H1 (cell line): Measurements from ENCODE around the gene SFXN2. TPM values are rescaled to one million over a fixed set of nuclear protein-coding genes. Genes with fewer than 3 reads are reported as not detected.
A peak's percentile ranks its signal among the peaks of the same experiment; 100 is the strongest.

Source experiments
- CTCF ChIA-PET: fragments of 300-600 bp; sonication (Branson Sonifier 250); formaldehyde crosslinking; loops from one replicate; lab custom pipeline; 2021; ENCODE audit not compliant: partially characterized antibody; lab: Charles Lee
- POLR2A ChIA-PET: fragments of 300-600 bp; sonication (Branson Sonifier 250); formaldehyde crosslinking; loops from one replicate; lab custom pipeline; 2021; ENCODE audit warnings: inconsistent platforms; ENCODE audit not compliant: partially characterized antibody; lab: Charles Lee
- DNase-seq, 2 experiments: peaks; one replicate each; pipeline versions ENCODE4 v3.0.0 to v3.0.0-alpha.2; 2010 to 2022; ENCODE audit warnings: low spot score in 2 of 2, low read depth in 1 of 2, mixed read lengths in 1 of 2
- FAIRE-seq: peaks from 2 replicates; lab custom pipeline; 2011; peaks lifted over from hg19 to GRCh38; lab: Jason Lieb, UNC
- H2AFZ ChIP-seq: 2 replicates; pipeline ENCODE4 v1.8.1; 2012; ENCODE audit warnings: low read length, inconsistent platforms
- H2AK5ac ChIP-seq: 2 replicates; pipeline ENCODE4 v1.6.1; 2013; ENCODE audit warnings: low read depth, low read length
- H2BK120ac ChIP-seq: replicated peaks from 2 replicates; pipeline ENCODE3; 2013; ENCODE audit warnings: low read depth, low read length, inconsistent platforms
- H2BK12ac ChIP-seq: 2 replicates; pipeline ENCODE4 v1.6.1; 2013; ENCODE audit warnings: low read depth, low read length
- H2BK15ac ChIP-seq: 2 replicates; pipeline ENCODE4 v1.6.1; 2013; ENCODE audit warnings: low read length
- H2BK20ac ChIP-seq: 2 replicates; pipeline ENCODE4 v1.6.1; 2013; ENCODE audit warnings: low read length
- H2BK5ac ChIP-seq: 2 replicates; pipeline ENCODE4 v1.6.1; 2013; ENCODE audit warnings: low read depth, low read length
- H3K14ac ChIP-seq: 2 replicates; pipeline ENCODE4 v1.6.1; 2013; ENCODE audit warnings: inconsistent platforms; ENCODE audit not compliant: insufficient read length
- H3K18ac ChIP-seq: 2 replicates; pipeline ENCODE4 v1.6.1; 2013; ENCODE audit warnings: low read length; ENCODE audit errors: extremely low read depth
- H3K23ac ChIP-seq: 2 replicates; pipeline ENCODE4 v1.6.1; 2013; ENCODE audit warnings: inconsistent platforms; ENCODE audit not compliant: insufficient read length
- H3K23me2 ChIP-seq: 2 replicates; pipeline ENCODE4 v1.6.1; 2013; ENCODE audit warnings: low read depth, low read length
- H3K27ac ChIP-seq: 2 replicates; pipeline ENCODE4 v1.6.1; 2011; ENCODE audit warnings: low read depth, low read length, inconsistent platforms
- H3K27me3 ChIP-seq, 4 experiments: replicated peaks in 1 of 4; 1 replicate in 1 of 4; 2 replicates in 3 of 4; pipeline versions ENCODE4 v1.6.1 to v1.8.1; 2011 to 2013; ENCODE audit warnings: low read length in 3 of 4, mild to moderate bottlenecking in 3 of 4, inconsistent platforms in 2 of 4, mixed read lengths in 2 of 4, moderate library complexity in 1 of 4; ENCODE audit not compliant: control insufficient read depth in 3 of 4, insufficient read depth in 3 of 4; ENCODE audit errors: extremely low read depth in 1 of 4
- H3K36me3 ChIP-seq, 4 experiments: 2 replicates each; pipeline versions ENCODE4 v1.6.1 to v1.8.1; 2011 to 2013; ENCODE audit warnings: mild to moderate bottlenecking in 4 of 4, low read length in 3 of 4, moderate library complexity in 2 of 4, control low read depth in 1 of 4, inconsistent platforms in 1 of 4; ENCODE audit not compliant: insufficient read depth in 4 of 4, control insufficient read depth in 2 of 4
- H3K4ac ChIP-seq: replicated peaks from 2 replicates; pipeline ENCODE3; 2013; ENCODE audit warnings: low read length, low read depth, mixed read lengths, inconsistent platforms; ENCODE audit not compliant: insufficient read length
- H3K4me1 ChIP-seq, 4 experiments: replicated peaks in 1 of 4; 1 replicate in 1 of 4; 2 replicates in 3 of 4; pipeline versions ENCODE4 v1.6.1 to v1.8.1; 2011 to 2013; ENCODE audit warnings: low read length in 3 of 4, inconsistent platforms in 2 of 4, mixed read lengths in 1 of 4; ENCODE audit not compliant: insufficient read depth in 4 of 4, control insufficient read depth in 3 of 4
- H3K4me2 ChIP-seq, 2 experiments: 2 replicates each; pipeline versions ENCODE4 v1.6.1 to v1.8.1; 2011 to 2013; ENCODE audit warnings: low read depth in 2 of 2, low read length in 2 of 2, control low read depth in 1 of 2, inconsistent platforms in 1 of 2, mild to moderate bottlenecking in 1 of 2; ENCODE audit not compliant: insufficient read depth in 1 of 2
- H3K4me3 ChIP-seq, 4 experiments: fragments of 200-600, 300-600 bp in 1 of 4; sonication (generic), shearing (Covaris generic), sonication (Bioruptor Twin) in 1 of 4; 2 replicates each; pipeline versions ENCODE4 v1.5.1 to v1.8.1; 2011 to 2016; ENCODE audit warnings: low read length in 4 of 4, low read depth in 3 of 4, control low read depth in 2 of 4, inconsistent platforms in 2 of 4, mild to moderate bottlenecking in 2 of 4, mixed read lengths in 1 of 4, moderate library complexity in 1 of 4; ENCODE audit not compliant: insufficient read depth in 2 of 4; ENCODE audit errors: extremely low read depth in 1 of 4
- H3K56ac ChIP-seq: replicated peaks from 2 replicates; pipeline ENCODE3; 2013; ENCODE audit warnings: low read depth, mild to moderate bottlenecking, mixed read lengths, low read length, inconsistent platforms; ENCODE audit not compliant: insufficient read length
- H3K79me1 ChIP-seq: 2 replicates; pipeline ENCODE4 v1.6.1; 2013; ENCODE audit warnings: low read depth, low read length, control low read depth
- H3K79me2 ChIP-seq, 2 experiments: 2 replicates each; pipeline versions ENCODE4 v1.6.1 to v1.8.1; 2012 to 2013; ENCODE audit warnings: low read length in 2 of 2, mild to moderate bottlenecking in 2 of 2, inconsistent platforms in 1 of 2; ENCODE audit not compliant: insufficient read depth in 2 of 2, control insufficient read depth in 1 of 2
- H3K9ac ChIP-seq, 4 experiments: replicated peaks in 1 of 4; 1 replicate in 1 of 4; 2 replicates in 3 of 4; pipeline versions ENCODE4 v1.6.1 to v1.8.1; 2011 to 2013; ENCODE audit warnings: low read depth in 3 of 4, low read length in 3 of 4, control low read depth in 2 of 4, mild to moderate bottlenecking in 2 of 4, moderate library complexity in 2 of 4, inconsistent platforms in 1 of 4; ENCODE audit errors: extremely low read depth in 1 of 4
- H3K9me3 ChIP-seq, 2 experiments: 2 replicates each; pipeline versions ENCODE4 v1.6.1 to v1.8.1; 2012 to 2013; ENCODE audit warnings: mild to moderate bottlenecking in 2 of 2, moderate library complexity in 2 of 2, control low read depth in 1 of 2, inconsistent platforms in 1 of 2, low read depth in 1 of 2, low read length in 1 of 2, mixed read lengths in 1 of 2; ENCODE audit not compliant: insufficient read depth in 2 of 2
- H4K20me1 ChIP-seq, 2 experiments: replicated peaks in 1 of 2; 2 replicates each; pipeline versions ENCODE3 to v1.8.1; 2011 to 2013; ENCODE audit warnings: inconsistent platforms in 2 of 2, low read length in 2 of 2, mild to moderate bottlenecking in 1 of 2; ENCODE audit not compliant: insufficient read depth in 2 of 2, control insufficient read depth in 1 of 2
- H4K5ac ChIP-seq: 2 replicates; pipeline ENCODE4 v1.6.1; 2013; ENCODE audit warnings: low read length, low read depth, mixed read lengths, inconsistent platforms; ENCODE audit not compliant: insufficient read length
- H4K8ac ChIP-seq: 2 replicates; pipeline ENCODE4 v1.8.0; 2013; ENCODE audit warnings: mild to moderate bottlenecking, moderate library complexity, low read length, inconsistent platforms; ENCODE audit not compliant: insufficient read depth; ENCODE audit errors: extremely low read depth
- H4K91ac ChIP-seq: replicated peaks from 2 replicates; pipeline ENCODE3; 2013; ENCODE audit warnings: low read length, mixed read lengths, inconsistent platforms; ENCODE audit not compliant: insufficient read length
- EP300 ChIP-seq, 2 experiments: IDR thresholded peaks; 1 replicate in 1 of 2; 2 replicates in 1 of 2; pipeline ENCODE4 v1.6.1; 2011 to 2012; ENCODE audit warnings: low read depth in 2 of 2, low read length in 2 of 2, mild to moderate bottlenecking in 2 of 2, borderline replicate concordance in 1 of 2, inconsistent platforms in 1 of 2, moderate library complexity in 1 of 2
- POLR2A ChIP-seq, 2 experiments: IDR thresholded peaks; 1 replicate in 1 of 2; 2 replicates in 1 of 2; pipeline ENCODE4 v1.6.1; 2011; ENCODE audit warnings: low read depth in 2 of 2, low read length in 2 of 2, mild to moderate bottlenecking in 2 of 2; ENCODE audit errors: control extremely low read depth in 1 of 2
- WGBS, 2 experiments: shearing (Covaris generic) in 1 of 2; methylation state at CpG; one replicate each; pipeline versions ENCODE4 v1.1.6 to v1.1.7; 2013 to 2015; ENCODE audit warnings: low lambda C conversion rate in 2 of 2, mixed read lengths in 2 of 2, inconsistent platforms in 1 of 2, low coverage in 1 of 2, missing lambda C conversion rate in 1 of 2; ENCODE audit not compliant: insufficient replicate concordance in 2 of 2, insufficient coverage in 1 of 2, insufficient read length in 1 of 2; ENCODE audit errors: extremely low coverage in 1 of 2, missing lambda C conversion rate in 1 of 2; 5-methylcytosine and 5-hydroxymethylcytosine counted together
- polyA plus RNA-seq, 7 experiments: library from polyadenylated mRNA; depleted of rRNA in 3 of 7; stranded (reverse) in 5 of 7; unstranded in 2 of 7; fragments of >200 nt in 5 of 7; fragments of 200-250 nt in 2 of 7; gene quantifications; 1 replicate in 5 of 7; 2 replicates in 1 of 7; 4 replicates in 1 of 7; pipeline versions ENCODE4 v1.2.1 to v1.2.3, GENCODE V29; 2011 to 2013; ENCODE audit warnings: missing spikeins in 2 of 7, mixed read lengths in 2 of 7
- total RNA-seq: library from RNA; stranded (reverse); fragmentation: NEBNext Ultra II Directional; extraction: Animal tissue kit (Norgen Biotek cat#: 25700); gene quantifications from 2 replicates; pipeline ENCODE4 v1.2.1, GENCODE V29; 2021

The SFXN2 gene
- total and polyA plus RNA-seq, 2 of the 8 experiments (the other 6 are each of a cell fraction or from before 2014, with no cell fraction given) = 20.5 to 23.5 TPM

DNA sequence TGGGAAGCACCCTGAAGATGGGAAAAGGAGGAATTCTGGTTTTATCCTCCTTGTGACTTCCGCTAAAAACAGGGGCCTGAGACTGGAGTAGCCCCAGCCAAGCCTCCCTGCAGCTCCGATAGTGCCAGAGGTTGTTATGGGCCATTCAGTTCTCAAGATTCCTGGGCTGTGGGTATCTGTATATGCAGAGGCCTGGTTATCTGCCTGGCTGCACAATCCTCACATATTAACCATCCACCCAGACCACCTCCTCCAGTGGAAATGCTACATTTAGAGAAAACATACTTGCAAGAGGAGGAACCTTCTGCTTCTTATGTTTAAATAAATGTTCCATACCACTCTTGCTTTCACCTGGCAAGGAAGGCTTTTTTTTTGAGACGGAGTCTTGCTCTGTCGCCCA is 34.8 kb upstream of the SFXN2 start:
- no peak overlapping the region for H4K5ac ChIP-seq
- no peak for TF ChIP-seq EP300 (IDR thresholded peaks at IDR 0.05; ENCODE audit: borderline replicate concordance in 1 of 2, low read depth in 2 of 2, low read length in 2 of 2)
- 0 out of 3 replicates have a peak, but pooled peaks of 1 of the 2 experiments have one; percentile 0 for TF ChIP-seq POLR2A (IDR thresholded peaks at IDR 0.05; ENCODE audit: control extremely low read depth in 1 of 2, low read depth in 2 of 2, low read length in 2 of 2)
- no peak for DNase-seq
- no peaks in the 10 kb centered on the region for H3K9me3 ChIP-seq
- H3K27me3 ChIP-seq = no peaks in the 10 kb centered on the region
- H2BK120ac ChIP-seq = no peak overlapping the region
- ChIA-PET CTCF (interaction anchor here (0.6 to 13.0 kb wide), 17 partner anchors 9 to 673 kb away, joined by 3 to 102 read pairs (median 10); partner anchors contain the start of gene TRIM8), POLR2A (interaction anchor here (1.1 to 2.6 kb wide), 6 partner anchors 11 to 37 kb away, joined by 3 to 16 read pairs (median 8); partner anchors contain the start of genes ARL3, SFXN2 and TRIM8)
- no peaks in the 10 kb centered on the region for H4K20me1 ChIP-seq
- 92% methylated on average over 4 of the region's 4 CpGs; no CpG with 5 or more reads in 1 of the 2 experiments for WGBS, 2 experiments
- H2BK20ac ChIP-seq = no peak overlapping the region
- no peaks in the 10 kb centered on the region for H3K79me1 ChIP-seq
- no peak overlapping the region for H3K27ac ChIP-seq
- H3K9ac ChIP-seq = no peak overlapping the region
- no peak overlapping the region for H3K14ac ChIP-seq
- 0 out of 2 replicates have a peak overlapping the region, but pooled peaks have one; percentile 35 for H2BK5ac ChIP-seq
- H2AK5ac ChIP-seq = no peak overlapping the region
- no peak overlapping the region for H2AFZ ChIP-seq
- no peaks in the 10 kb centered on the region for H3K79me2 ChIP-seq
- peaks cover 0 to 6% (median 0%) of the 10 kb centered on the region in 4 experiments; a peak in 2 of 8 replicates for H3K36me3 ChIP-seq
- peaks cover 17 to 36% (median 24%) of the 10 kb centered on the region in 4 experiments for H3K4me1 ChIP-seq
- H3K4ac ChIP-seq = no peak overlapping the region
- no peak overlapping the region for H2BK15ac ChIP-seq
- H3K4me3 ChIP-seq = no peak overlapping the region
- no peak overlapping the region for H4K8ac ChIP-seq
- no peaks in the 10 kb centered on the region for H3K23me2 ChIP-seq
- no peak overlapping the region for H3K56ac ChIP-seq
- no peak overlapping the region for H2BK12ac ChIP-seq
- no peak for FAIRE-seq
- H4K91ac ChIP-seq = no peak overlapping the region
- no peak overlapping the region for H3K23ac ChIP-seq
- H3K18ac ChIP-seq = no peak overlapping the region
- H3K4me2 ChIP-seq = 0 out of 4 replicates have a peak overlapping the region, but pooled peaks of 1 of the 2 experiments have one; percentile 0
